HEK293T (cell line): ENCODE data around the gene LYSMD3.

Experiments
- CTCF ChIA-PET: fragments of 350-600 bp; formaldehyde crosslinking; extraction: SDS; loops from one replicate; lab custom pipeline; 2021; ENCODE audit warnings: antibody characterized with exemption, inconsistent platforms; lab: Yijun Ruan, JAX
- POLR2A ChIA-PET: fragments of 350-600 bp; formaldehyde crosslinking; extraction: SDS; loops from one replicate; lab custom pipeline; 2020; ENCODE audit warnings: antibody characterized with exemption, inconsistent platforms; lab: Yijun Ruan, JAX
- DNase-seq: peaks from one replicate; pipeline ENCODE4 v3.0.0; 2012; ENCODE audit warnings: mixed read lengths; ENCODE audit errors: extremely low spot score
- ARNT ChIP-seq: fragments of 450-650 bp; IDR thresholded peaks from 2 replicates; pipeline ENCODE4 v1.6.1; 2017; ENCODE audit warnings: mild to moderate bottlenecking
- BHLHE40 ChIP-seq: fragments of 450-650 bp; IDR thresholded peaks from 2 replicates; pipeline ENCODE4 v1.6.1; 2016; ENCODE audit warnings: mild to moderate bottlenecking, moderate library complexity, borderline replicate concordance
- CTBP1 ChIP-seq: fragments of 450-650 bp; IDR thresholded peaks from 2 replicates; pipeline ENCODE4 v1.6.1; 2016; ENCODE audit warnings: borderline replicate concordance
- ELF4 ChIP-seq: fragments of 450-650 bp; IDR thresholded peaks from 2 replicates; pipeline ENCODE4 v1.6.1; 2017; ENCODE audit warnings: antibody characterized with exemption
- FOXA1 ChIP-seq: fragments of 450-650 bp; IDR thresholded peaks from 2 replicates; pipeline ENCODE4 v1.6.1; 2016; ENCODE audit warnings: mild to moderate bottlenecking
- FOXK2 ChIP-seq: fragments of 450-650 bp; IDR thresholded peaks from 2 replicates; pipeline ENCODE4 v1.6.1; 2016; ENCODE audit warnings: mild to moderate bottlenecking
- FOXM1 ChIP-seq: fragments of 450-650 bp; IDR thresholded peaks from 2 replicates; pipeline ENCODE4 v1.6.1; 2017; ENCODE audit warnings: mild to moderate bottlenecking, borderline replicate concordance
- HDGF ChIP-seq: fragments of 450-650 bp; IDR thresholded peaks from 2 replicates; pipeline ENCODE4 v1.6.1; 2017; ENCODE audit warnings: antibody characterized with exemption, borderline replicate concordance
- L3MBTL2 ChIP-seq: fragments of 450-650 bp; conservative IDR thresholded peaks from 2 replicates; pipeline ENCODE4 v1.6.1; 2016; ENCODE audit warnings: mild to moderate bottlenecking
- LEF1 ChIP-seq: fragments of 450-650 bp; IDR thresholded peaks from 2 replicates; pipeline ENCODE4 v1.6.1; 2017; ENCODE audit warnings: mild to moderate bottlenecking, borderline replicate concordance
- NFRKB ChIP-seq: fragments of 450-650 bp; IDR thresholded peaks from 2 replicates; pipeline ENCODE4 v1.6.1; 2016; ENCODE audit warnings: mild to moderate bottlenecking, moderate library complexity
- PKNOX1 ChIP-seq: fragments of 450-650 bp; IDR thresholded peaks from 2 replicates; pipeline ENCODE4 v1.6.1; 2016
- SP1 ChIP-seq: fragments of 450-650 bp; IDR thresholded peaks from 2 replicates; pipeline ENCODE4 v1.6.1; 2017
- SUZ12 ChIP-seq: fragments of 450-650 bp; IDR thresholded peaks from 2 replicates; pipeline ENCODE4 v1.6.1; 2016; ENCODE audit warnings: mild to moderate bottlenecking
- TARDBP ChIP-seq: fragments of 450-650 bp; IDR thresholded peaks from 2 replicates; pipeline ENCODE4 v1.6.1; 2016
- ZNF384 ChIP-seq: fragments of 450-650 bp; IDR thresholded peaks from 2 replicates; pipeline ENCODE4 v1.6.1; 2016

The LYSMD3 gene

GRCh38 chr5:90503596-90503995 is 25.8 kb downstream of the LYSMD3 start:
- CTCF ChIA-PET = interaction anchor here (0.7 kb wide), 1 partner anchor 27 kb away, joined by 3 read pairs; no protein-coding TSS in a partner anchor
- DNase-seq = no peak
- TF ChIP-seq ARNT = no peak
- no peak for TF ChIP-seq PKNOX1
- POLR2A ChIA-PET = interaction anchor here (1.7 kb wide), 1 partner anchor 29 kb away, joined by 6 read pairs; the partner anchor contains the start of genes MBLAC2 and POLR3G

- DNase-seq = no peak
- ChIA-PET POLR2A (no interaction called here), CTCF (no interaction called here)
- TF ChIP-seq ZNF384 = no peak
- TF ChIP-seq PKNOX1 = no peak
- TF ChIP-seq BHLHE40 = no peak
- TF ChIP-seq ELF4 = no peak
- TF ChIP-seq FOXK2 = no peak
- no peak for TF ChIP-seq SUZ12
- TF ChIP-seq ARNT = no peak
- no peak for TF ChIP-seq FOXA1
Measured at GRCh38 chr5:90495146-90495545, 34.2 kb downstream of the LYSMD3 start.

GRCh38 chr5:90494043-90494442 is 35.3 kb downstream of the LYSMD3 start:
- no peak for DNase-seq
- CTCF ChIA-PET = no interaction called here
- TF ChIP-seq L3MBTL2 (no peak), LEF1 (no peak), FOXM1 (no peak), BHLHE40 (no peak), ZNF384 (no peak), SP1 (no peak), TARDBP (no peak), FOXK2 (no peak), CTBP1 (no peak), FOXA1 (no peak), PKNOX1 (no peak), ARNT (no peak), HDGF (no peak), NFRKB (no peak), SUZ12 (no peak), ELF4 (no peak)
- POLR2A ChIA-PET = no interaction called here

- ChIA-PET CTCF (interaction anchor here (0.8 kb wide), 1 partner anchor 14 kb away, joined by 3 read pairs; the partner anchor contains the start of genes MBLAC2 and POLR3G), POLR2A (no interaction called here)
- no peak for DNase-seq
- TF ChIP-seq ELF4 (no peak), ARNT (no peak)
Measured at GRCh38 chr5:90488791-90489190, 40.6 kb downstream of the LYSMD3 start.

- ChIA-PET POLR2A (interaction anchor here (1.4 kb wide), 1 partner anchor 10 kb away, joined by 7 read pairs; the partner anchor contains the start of genes MBLAC2 and POLR3G), CTCF (no interaction called here)
- no peak for TF ChIP-seq SUZ12
- TF ChIP-seq FOXM1 = no peak
- TF ChIP-seq PKNOX1 = no peak
- no peak for TF ChIP-seq CTBP1
- TF ChIP-seq ELF4 = no peak
- no peak for TF ChIP-seq HDGF
- TF ChIP-seq L3MBTL2 = no peak
- no peak for TF ChIP-seq BHLHE40
- no peak for TF ChIP-seq FOXA1
- DNase-seq = no peak
Measured at GRCh38 chr5:90484540-90484939, 44.8 kb downstream of the LYSMD3 start.

- TF ChIP-seq ELF4 = no peak
- TF ChIP-seq SUZ12 = no peak
- no peak for TF ChIP-seq ZNF384
- no peak for TF ChIP-seq TARDBP
- no peak for TF ChIP-seq FOXA1
- no peak for TF ChIP-seq CTBP1
- no peak for TF ChIP-seq FOXK2
- TF ChIP-seq BHLHE40 = no peak
- TF ChIP-seq FOXM1 = no peak
- TF ChIP-seq PKNOX1 = no peak
- no peak for TF ChIP-seq LEF1
- no peak for TF ChIP-seq HDGF
- TF ChIP-seq NFRKB = no peak
- TF ChIP-seq ARNT = no peak
- no peak for TF ChIP-seq SP1
- no peak for TF ChIP-seq L3MBTL2
- POLR2A ChIA-PET = interaction anchor here (1.4 kb wide), 1 partner anchor 9 kb away, joined by 7 read pairs; the partner anchor contains the start of genes MBLAC2 and POLR3G
- DNase-seq = no peak
- CTCF ChIA-PET = no interaction called here
Measured at GRCh38 chr5:90483206-90483605, 46.2 kb downstream of the LYSMD3 start.
